ENCODE data around the gene TPSAB1. TPM values are rescaled to one million over a fixed set of nuclear protein-coding genes. Genes with fewer than 3 reads are reported as not detected.

TPSAB1 gene
- total RNA-seq, 2 experiments from 2014 or later: not detected

DNA sequence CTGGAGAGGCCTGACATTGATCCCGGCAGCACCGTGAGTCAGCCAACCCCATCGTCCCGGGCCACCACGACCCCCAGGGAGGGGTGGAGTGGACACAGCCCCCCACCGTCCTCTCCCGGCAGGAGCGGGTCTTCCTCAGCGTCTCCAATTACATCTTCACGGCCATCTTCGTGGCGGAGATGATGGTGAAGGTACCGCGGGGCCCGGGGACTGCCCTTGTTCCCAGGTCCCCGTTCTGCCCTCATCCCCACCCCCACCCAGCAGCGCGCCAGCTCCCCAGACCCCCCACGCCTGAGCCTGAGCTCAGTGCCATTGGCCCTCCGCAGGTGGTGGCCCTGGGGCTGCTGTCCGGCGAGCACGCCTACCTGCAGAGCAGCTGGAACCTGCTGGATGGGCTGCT lies 30.0 kb upstream of the TPSAB1 start:
- Histone ChIP-seq H3K4me1 (ENCODE audit: insufficient read depth, low read length, poor library complexity, severe bottlenecking) (no peaks in the 10 kb centered on the region), H3K4me3 (ENCODE audit: low read depth, low read length, poor library complexity, severe bottlenecking) (no peak overlapping the region), H3K9me2 (ENCODE audit: insufficient read depth, low read length) (no peaks in the 10 kb centered on the region), H3K36me3 (ENCODE audit: insufficient read depth, low read length) (no peaks in the 10 kb centered on the region), H3K9me3 (ENCODE audit: low read length) (no peaks in the 10 kb centered on the region), H3K27ac (ENCODE audit: low read depth, low read length, poor library complexity, severe bottlenecking) (no peak overlapping the region), H3K79me2 (ENCODE audit: insufficient read depth, low read depth, low read length) (no peaks in the 10 kb centered on the region), H4K20me1 (ENCODE audit: insufficient read depth, low read length) (no peaks in the 10 kb centered on the region), H2AFZ (ENCODE audit: low read length) (no peak overlapping the region), H3K4me2 (ENCODE audit: low read length) (no peak overlapping the region)
- BruUV-seq (replicated peaks): no TSS peak
- TF ChIP-seq EZH2phosphoT487 (IDR thresholded peaks at IDR 0.05; ENCODE audit: borderline replicate concordance, low read depth, low read length): no peak
- TF ChIP-seq, protein P1, sequence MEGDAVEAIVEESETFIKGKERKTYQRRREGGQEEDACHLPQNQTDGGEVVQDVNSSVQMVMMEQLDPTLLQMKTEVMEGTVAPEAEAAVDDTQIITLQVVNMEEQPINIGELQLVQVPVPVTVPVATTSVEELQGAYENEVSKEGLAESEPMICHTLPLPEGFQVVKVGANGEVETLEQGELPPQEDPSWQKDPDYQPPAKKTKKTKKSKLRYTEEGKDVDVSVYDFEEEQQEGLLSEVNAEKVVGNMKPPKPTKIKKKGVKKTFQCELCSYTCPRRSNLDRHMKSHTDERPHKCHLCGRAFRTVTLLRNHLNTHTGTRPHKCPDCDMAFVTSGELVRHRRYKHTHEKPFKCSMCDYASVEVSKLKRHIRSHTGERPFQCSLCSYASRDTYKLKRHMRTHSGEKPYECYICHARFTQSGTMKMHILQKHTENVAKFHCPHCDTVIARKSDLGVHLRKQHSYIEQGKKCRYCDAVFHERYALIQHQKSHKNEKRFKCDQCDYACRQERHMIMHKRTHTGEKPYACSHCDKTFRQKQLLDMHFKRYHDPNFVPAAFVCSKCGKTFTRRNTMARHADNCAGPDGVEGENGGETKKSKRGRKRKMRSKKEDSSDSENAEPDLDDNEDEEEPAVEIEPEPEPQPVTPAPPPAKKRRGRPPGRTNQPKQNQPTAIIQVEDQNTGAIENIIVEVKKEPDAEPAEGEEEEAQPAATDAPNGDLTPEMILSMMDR (conservative IDR thresholded peaks at IDR 0.05; ENCODE audit: low read length): no peak
- no peak for DNase-seq (ENCODE audit: low spot score)
- POLR2A ChIA-PET: no interaction called here
- intact Hi-C loops (cut with micrococcal nuclease; ENCODE audit: unreplicated experiment): no loop called here
- CTCF ChIA-PET (ENCODE audit: unreplicated experiment): no interaction called here

DNA sequence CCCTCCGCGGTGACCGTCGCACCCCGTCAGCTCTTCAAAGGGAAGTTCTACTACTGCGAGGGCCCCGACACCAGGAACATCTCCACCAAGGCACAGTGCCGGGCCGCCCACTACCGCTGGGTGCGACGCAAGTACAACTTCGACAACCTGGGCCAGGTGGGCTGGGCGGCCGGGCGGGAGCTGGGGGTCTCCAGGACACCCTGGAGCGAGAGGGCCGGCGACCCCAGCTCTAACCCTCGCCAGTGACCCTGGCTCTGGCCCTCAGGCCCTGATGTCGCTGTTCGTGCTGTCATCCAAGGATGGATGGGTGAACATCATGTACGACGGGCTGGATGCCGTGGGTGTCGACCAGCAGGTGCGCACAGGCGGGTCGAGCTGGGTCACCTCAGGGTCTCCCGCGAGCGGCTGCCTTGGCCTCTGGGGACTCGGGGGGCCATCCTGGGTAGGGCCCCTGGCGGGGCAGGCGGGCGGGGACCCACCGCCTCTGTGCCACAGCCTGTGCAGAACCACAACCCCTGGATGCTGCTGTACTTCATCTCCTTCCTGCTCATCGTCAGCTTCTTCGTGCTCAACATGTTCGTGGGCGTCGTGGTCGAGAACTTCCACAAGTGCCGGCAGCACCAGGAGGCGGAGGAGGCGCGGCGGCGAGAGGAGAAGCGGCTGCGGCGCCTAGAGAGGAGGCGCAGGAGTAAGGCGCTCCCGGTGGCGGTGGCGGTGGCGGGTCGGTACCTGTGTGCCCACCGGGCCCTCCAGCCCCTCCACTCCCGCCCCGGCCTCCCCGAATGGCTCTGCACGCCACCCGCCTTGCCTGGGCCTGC lies 28.8 kb upstream of the TPSAB1 start:
- DNase-seq (ENCODE audit: low spot score): no peak
- BruUV-seq (replicated peaks): no TSS peak

More for the DNA sequence above, 28.8 kb upstream of the TPSAB1 start:
- Histone ChIP-seq H3K4me3 (ENCODE audit: low read depth, low read length, poor library complexity, severe bottlenecking) (no peak overlapping the region), H3K9me2 (ENCODE audit: insufficient read depth, low read length) (no peaks in the 10 kb centered on the region), H4K20me1 (ENCODE audit: insufficient read depth, low read length) (no peaks in the 10 kb centered on the region), H3K27ac (ENCODE audit: low read depth, low read length, poor library complexity, severe bottlenecking) (no peak overlapping the region), H3K79me2 (ENCODE audit: insufficient read depth, low read depth, low read length) (no peaks in the 10 kb centered on the region), H3K4me2 (ENCODE audit: low read length) (no peak overlapping the region), H3K9me3 (ENCODE audit: low read length) (no peaks in the 10 kb centered on the region), H3K4me1 (ENCODE audit: insufficient read depth, low read length, poor library complexity, severe bottlenecking) (no peaks in the 10 kb centered on the region), H3K36me3 (ENCODE audit: insufficient read depth, low read length) (no peaks in the 10 kb centered on the region), H2AFZ (ENCODE audit: low read length) (no peak overlapping the region)
- CTCF ChIA-PET (ENCODE audit: unreplicated experiment): interaction anchor here (0.6 kb wide), 1 partner anchor 90 kb away, joined by 3 read pairs; no protein-coding TSS in a partner anchor
- TF ChIP-seq EZH2phosphoT487 (IDR thresholded peaks at IDR 0.05; ENCODE audit: borderline replicate concordance, low read depth, low read length): no peak
- TF ChIP-seq, protein P1 (conservative IDR thresholded peaks at IDR 0.05; ENCODE audit: low read length): no peak
- POLR2A ChIA-PET: no interaction called here
- intact Hi-C loops (cut with micrococcal nuclease; ENCODE audit: unreplicated experiment): no loop called here

Measured in OCI-LY7 (cell line).